ENCODE measurements around the gene DUSP9.
"Not testable (repeated sequence)": the region's sequence is repeated elsewhere in the genome, so short reads cannot be mapped to it uniquely, and the experiment has no call there.

Gene DUSP9

DNA sequence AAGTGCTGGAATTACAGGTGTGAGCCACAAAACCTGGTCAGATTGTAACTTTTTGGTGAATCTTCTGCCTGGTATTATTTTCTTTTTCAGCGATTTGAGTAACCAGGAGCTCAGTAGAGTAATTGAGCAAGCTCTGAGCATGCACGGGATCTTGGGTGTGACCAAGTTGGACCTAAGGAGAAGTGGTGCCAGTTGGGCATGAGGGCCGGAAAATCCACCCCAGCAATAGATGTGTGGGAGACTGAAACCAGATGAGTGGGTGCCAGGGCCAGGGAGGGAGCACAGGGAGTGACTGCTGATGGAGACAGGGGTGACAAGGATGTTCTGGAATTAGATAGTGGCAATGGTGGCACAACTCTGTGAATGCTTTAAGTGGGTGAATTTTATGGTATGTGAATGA is 44.4 kb upstream of the DUSP9 start:
- H3K4me3 ChIP-seq (ENCODE audit: low read depth, low read length), result no peak overlapping the region
- DNase-seq (ENCODE audit: low read depth), result no peak
- no peak for TF ChIP-seq CTCF (IDR thresholded peaks at IDR 0.05; ENCODE audit: control insufficient read depth, extremely low read depth, insufficient read depth)

DNA sequence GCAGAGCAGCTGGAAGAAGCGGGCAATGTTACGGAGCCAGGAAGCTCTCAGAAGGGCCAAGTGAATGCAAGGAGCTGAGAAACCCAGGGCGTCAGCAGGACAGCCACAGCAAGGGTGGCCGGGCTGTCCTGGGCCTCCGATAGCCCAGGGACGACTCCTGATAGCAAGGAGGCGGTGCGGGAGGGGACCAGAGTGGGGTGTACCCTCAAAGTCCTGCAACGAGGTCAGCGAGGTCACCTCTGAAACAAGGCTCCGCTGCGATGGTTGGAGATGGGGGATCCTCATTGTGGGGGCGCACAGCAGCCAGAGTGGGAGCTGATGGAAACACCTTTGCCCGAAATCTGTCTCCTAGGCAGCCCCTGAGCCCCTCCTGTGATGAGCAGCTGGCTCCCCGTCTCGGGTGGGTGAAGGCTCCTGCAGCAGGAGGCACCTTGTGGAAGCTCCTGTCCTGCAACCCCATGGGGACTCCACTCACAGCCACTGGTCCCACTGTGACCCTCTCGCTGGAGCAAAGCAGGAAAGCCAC is 43.8 kb upstream of the DUSP9 start:
- no peak for TF ChIP-seq CTCF (IDR thresholded peaks at IDR 0.05; ENCODE audit: control insufficient read depth, extremely low read depth, insufficient read depth)
- no peak overlapping the region for H3K4me3 ChIP-seq (ENCODE audit: low read depth, low read length)
- no peak for DNase-seq (ENCODE audit: low read depth)

DNA sequence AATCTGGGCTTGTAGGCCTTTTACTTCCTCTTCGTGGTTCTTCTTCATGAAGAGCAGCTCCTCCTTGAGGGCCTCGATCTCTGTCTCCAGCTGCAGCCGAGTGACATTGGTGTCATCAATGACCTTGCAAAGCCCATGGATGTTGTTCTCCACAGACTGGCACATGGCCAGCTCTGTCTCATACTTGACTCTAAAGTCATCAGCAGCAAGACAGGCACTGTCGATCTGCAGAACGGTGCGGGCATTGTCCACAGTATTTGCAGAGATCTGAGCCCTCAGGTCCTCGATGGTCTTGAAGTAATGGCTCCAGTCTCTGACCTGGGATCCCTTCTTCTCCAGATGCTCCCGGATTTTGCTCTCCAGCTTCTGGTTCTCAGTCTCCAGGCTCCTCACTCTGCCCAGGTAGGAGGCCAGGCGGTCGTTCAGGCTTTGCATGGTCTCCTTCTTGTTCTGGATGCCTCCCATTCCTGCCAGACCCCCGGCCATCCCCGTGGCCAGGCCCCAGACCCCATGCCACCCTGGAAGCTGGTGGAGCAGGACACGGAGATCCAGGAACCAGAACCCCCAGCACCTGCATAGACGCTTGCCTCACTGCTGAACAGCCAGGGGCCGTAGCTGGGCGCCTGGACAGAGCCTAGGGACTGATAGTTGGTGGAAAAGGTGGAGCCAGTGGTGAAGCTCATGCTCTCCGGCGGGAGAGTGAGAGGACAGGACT is 42.2 kb upstream of the DUSP9 start:
- H3K4me3 ChIP-seq (ENCODE audit: low read depth, low read length); DNase-seq (ENCODE audit: low read depth): not testable (repeated sequence)

- no peak for TF ChIP-seq CTCF (IDR thresholded peaks at IDR 0.05; ENCODE audit: control insufficient read depth, extremely low read depth, insufficient read depth)
- no peak for DNase-seq (ENCODE audit: low read depth)
These were observed 40.5 kb upstream of the DUSP9 start for GRCh38 chrX:153606503-153606902.

DNA sequence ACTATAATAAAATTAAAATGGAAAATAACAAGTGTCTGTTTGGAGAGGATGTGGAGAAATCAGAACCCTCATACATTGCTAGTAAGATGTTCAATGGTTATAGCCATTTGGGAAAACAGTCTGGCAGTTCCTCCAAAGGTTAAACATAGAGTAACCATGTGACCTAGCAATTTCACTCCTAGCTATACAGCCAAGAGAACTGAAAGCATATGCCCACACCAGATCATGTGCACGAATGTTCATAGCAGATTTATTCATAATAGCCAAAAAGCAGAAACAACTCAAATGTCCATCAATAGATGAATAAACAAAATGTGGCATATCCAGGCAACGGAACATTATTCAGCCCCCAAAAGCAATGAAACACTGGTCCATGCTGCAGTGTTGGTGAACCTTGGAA is 38.6 kb upstream of the DUSP9 start:
- TF ChIP-seq CTCF (IDR thresholded peaks at IDR 0.05; ENCODE audit: control insufficient read depth, extremely low read depth, insufficient read depth), result no peak
- no peak for DNase-seq (ENCODE audit: low read depth)
- no peak overlapping the region for H3K4me3 ChIP-seq (ENCODE audit: low read depth, low read length)

More at GRCh38 chrX:153606503-153606902, 40.5 kb upstream of the DUSP9 start:
- H3K4me3 ChIP-seq (ENCODE audit: low read depth, low read length), result no peak overlapping the region

GRCh38 chrX:153608806-153609205 is 38.2 kb upstream of the DUSP9 start:
- no peak for TF ChIP-seq CTCF (IDR thresholded peaks at IDR 0.05; ENCODE audit: control insufficient read depth, extremely low read depth, insufficient read depth)
- DNase-seq (ENCODE audit: low read depth), result no peak
- H3K4me3 ChIP-seq (ENCODE audit: low read depth, low read length), result no peak overlapping the region

DNA sequence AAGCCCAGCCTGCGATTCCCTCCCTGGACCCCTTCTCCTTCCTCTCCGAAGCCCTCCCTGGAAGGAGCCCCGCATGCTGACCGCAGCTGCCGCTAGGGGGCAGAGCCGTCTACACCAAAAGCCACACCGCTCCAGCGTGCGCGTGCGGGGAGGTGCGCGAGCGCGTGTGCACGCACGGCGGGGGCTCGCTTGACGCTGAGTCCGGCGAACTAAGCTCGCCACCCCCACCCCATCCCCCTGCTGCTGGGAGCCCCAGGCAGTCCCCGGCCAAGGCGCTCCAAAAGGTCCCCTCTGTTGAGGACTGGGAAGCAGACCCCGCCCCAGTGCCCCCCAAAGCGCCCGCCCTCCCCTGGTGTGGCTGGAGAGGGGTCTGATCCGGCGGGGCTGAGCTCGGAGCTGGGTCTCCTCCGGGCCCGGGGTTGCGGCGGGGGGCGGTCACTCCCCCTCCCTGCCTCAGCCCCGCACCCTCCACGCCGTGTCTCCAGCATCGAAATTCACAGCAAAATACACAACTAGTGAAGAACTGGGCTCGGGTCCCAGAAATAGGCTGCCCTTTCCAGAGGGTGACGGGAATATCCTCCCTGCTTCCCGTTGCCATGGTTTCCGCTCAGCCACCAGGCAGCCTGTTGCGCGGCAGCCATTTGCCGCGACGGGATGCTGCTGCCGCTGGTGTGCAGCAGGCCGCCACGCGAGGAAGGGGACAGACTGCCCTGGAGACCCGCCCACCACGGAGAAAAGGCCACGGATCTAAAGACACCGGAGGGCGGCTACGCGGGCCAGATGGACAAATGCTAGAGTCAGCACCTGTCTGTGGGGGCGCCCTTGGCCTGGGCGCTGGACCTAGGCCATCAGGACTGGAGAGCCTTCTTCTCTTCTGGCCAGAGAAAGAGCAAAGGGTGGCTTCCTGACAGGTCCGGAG is 36.8 kb upstream of the DUSP9 start:
- peak; percentile 80 for TF ChIP-seq CTCF (IDR thresholded peaks at IDR 0.05; ENCODE audit: control insufficient read depth, extremely low read depth, insufficient read depth)
- H3K4me3 ChIP-seq (ENCODE audit: low read depth, low read length), result peak overlapping the region; percentile 21
- DNase-seq (ENCODE audit: low read depth), result peak; percentile 21

Data from LNCaP clone FGC (cell line).